Raji (cell line): ENCODE measurements around the gene ESYT2.

Experiments used
- POLR2A ChIP-seq: IDR thresholded peaks from 2 replicates; pipeline ENCODE4 v1.6.1; 2011; ENCODE audit warnings: low read depth, low read length, control low read depth; ENCODE audit not compliant: insufficient read depth

ESYT2 gene

DNA sequence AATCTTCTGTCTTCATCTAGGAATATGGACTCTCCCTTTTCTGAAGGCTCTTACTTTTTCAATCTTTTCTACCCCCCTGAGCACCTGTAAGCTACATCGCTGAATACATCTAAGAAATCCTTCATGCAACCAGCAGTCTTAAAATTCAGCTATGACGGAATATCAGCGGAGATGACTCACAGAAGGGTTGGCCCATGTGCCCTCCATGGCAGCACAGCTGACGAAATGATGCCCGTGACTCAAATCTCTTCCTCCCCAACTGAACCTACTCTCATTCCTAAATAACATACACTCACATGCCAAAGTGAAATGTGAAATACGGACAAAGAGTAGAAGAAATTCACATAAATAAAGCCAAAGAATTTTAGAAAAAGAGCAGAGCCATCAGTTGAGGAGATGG is 94.4 kb downstream of the ESYT2 start:
- no peak for TF ChIP-seq POLR2A

- TF ChIP-seq POLR2A = no peak
Observed at GRCh38 chr7:158733775-158734494, 95.4 kb downstream of the ESYT2 start.

DNA sequence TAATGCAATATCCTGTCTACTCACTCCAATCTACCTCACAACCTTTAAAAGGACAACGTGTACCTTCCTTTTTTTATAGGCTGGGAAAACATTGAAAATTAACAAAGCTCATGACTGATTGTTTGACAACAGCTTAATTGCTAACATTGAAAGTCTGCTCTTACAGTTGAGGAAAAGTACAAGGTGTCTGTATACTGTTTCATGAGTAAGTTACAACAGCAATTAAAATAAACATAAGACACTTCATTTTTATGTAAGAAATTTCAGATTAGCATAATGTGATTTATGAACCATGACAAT is 96.1 kb downstream of the ESYT2 start:
- no peak for TF ChIP-seq POLR2A

- no peak for TF ChIP-seq POLR2A
Observed at GRCh38 chr7:158732494-158733219, 96.7 kb downstream of the ESYT2 start.

DNA sequence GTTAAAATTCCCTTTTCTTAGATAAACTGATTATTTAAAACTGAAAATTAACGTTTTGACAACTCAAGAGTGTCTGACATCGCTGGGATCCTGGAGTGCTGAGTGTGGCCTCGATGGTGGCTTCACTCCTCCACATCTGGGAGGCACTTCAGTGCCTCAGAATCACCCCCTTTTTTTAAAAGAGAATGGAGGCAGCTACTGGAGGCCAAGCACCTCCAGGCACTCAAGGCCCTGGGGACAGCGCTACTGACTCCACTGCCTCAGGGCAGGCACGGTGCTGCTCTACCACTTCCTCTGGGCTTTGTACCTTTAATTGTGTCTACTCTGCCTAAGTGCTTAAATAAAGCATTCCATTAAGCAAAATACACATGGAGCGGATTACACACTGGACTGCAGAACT is 97.5 kb downstream of the ESYT2 start:
- TF ChIP-seq POLR2A = no peak

DNA sequence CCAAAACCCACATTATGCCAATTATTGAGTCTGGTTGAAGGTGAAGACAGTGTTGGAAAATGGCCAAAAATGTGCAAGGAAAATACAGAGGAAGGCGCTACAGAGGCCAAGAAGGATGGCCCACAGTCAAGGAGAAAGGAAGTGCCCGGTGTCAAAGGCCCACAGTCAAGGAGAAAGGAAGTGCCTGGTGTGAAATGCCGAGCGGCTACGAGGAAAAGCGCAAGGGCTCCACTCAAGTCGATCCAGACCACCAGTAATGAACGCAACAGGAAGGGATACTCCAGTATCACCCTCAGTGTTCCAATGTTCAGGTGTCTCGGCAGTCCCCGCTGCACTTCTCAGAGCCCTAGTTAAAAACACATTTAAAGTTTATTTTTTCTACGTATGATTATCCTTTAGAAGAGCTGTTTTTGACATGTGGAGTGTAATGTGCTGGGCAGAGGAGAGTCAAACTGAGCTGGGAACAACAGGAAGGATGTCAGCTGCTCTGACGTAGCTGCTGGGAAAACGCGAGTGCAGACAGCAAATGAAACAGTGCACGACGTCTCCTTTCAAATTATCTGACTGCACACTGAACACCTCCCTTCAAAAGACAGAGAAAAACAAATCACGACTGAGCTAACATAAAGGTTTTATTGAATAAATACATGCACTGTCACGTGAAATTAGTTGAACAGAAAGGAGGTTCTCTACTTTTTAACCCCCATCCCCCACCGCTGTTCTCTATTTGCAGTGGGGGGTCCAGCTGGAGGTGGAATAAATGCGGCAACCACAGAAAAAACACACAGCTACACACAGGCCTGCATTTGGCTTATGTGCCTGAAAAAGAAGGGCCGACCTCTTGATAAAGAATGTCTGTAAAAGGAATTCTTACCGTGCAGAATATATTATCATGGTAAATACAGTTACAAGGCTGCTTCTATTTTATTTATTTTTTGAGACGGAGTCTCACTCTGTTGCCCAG is 98.6 kb downstream of the ESYT2 start:
- no peak for TF ChIP-seq POLR2A

DNA sequence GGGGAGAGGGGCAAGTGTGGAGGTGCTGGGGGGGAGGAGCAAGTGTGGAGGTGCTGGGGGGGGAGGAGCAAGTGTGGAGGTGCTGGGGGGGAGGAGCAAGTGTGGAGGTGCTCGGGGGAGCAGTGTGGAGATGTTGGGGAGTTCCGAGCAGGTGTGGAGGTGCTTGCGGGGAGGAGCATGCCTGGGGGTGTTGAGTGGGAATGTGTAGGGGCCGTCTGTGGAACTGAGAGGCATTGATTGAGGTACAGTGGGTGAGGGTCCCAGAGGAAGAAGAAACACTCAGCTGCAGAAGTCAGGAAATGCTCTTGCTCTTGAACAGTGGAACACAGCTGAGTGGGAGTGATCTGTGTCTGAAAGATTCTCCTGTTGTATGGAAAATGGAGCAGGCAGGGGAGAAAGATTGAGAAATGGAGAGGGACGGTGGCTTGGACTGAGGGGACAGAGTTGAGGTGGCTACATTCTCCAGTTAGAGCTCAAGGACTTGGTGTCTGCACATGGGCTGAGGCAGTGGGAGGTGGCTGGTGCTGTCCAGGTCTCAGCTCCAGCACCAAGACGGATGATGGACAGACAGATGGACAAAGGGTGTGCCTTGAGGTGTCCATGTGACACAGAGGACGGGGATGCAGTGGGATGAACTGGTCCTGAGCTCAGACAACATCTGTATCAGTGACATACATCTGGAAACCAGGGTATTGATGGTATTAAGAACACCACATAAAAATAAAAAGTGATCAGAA is 99.5 kb downstream of the ESYT2 start:
- no peak for TF ChIP-seq POLR2A

- no peak for TF ChIP-seq POLR2A
Observed at GRCh38 chr7:158728911-158729645, 100.2 kb downstream of the ESYT2 start.

GRCh38 chr7:158727690-158728089 is 101.6 kb downstream of the ESYT2 start:
- TF ChIP-seq POLR2A = no peak

DNA sequence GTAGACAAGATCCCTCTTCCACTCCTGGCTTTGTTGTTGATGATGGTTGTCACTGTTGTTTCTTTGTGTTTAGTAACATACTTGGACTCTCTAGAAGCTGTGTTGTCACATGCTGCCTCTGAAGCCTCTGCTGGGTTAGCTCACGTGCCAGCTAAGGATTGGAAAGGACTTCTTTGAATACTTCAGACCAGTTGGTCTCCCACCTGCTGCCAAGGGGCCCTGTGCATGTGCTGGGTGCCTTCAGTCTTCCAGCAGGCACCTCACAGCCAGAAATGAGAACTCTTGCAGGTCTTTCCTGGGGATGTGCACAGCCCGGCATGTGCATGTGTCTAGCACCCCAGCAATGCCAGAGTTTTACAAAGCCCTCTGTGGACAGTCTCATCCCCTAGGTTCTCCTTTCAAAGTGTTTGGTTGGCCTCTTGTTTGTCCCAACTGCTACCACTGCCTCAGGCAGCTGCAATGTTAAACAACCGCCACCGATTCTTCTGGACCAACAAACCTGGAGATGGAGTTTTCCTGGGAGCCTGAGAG is 103.0 kb downstream of the ESYT2 start:
- no peak for TF ChIP-seq POLR2A

- no peak for TF ChIP-seq POLR2A
Observed at GRCh38 chr7:158725506-158725800, 103.9 kb downstream of the ESYT2 start.

- TF ChIP-seq POLR2A = no peak
Observed at GRCh38 chr7:158724658-158725505, 104.4 kb downstream of the ESYT2 start.

DNA sequence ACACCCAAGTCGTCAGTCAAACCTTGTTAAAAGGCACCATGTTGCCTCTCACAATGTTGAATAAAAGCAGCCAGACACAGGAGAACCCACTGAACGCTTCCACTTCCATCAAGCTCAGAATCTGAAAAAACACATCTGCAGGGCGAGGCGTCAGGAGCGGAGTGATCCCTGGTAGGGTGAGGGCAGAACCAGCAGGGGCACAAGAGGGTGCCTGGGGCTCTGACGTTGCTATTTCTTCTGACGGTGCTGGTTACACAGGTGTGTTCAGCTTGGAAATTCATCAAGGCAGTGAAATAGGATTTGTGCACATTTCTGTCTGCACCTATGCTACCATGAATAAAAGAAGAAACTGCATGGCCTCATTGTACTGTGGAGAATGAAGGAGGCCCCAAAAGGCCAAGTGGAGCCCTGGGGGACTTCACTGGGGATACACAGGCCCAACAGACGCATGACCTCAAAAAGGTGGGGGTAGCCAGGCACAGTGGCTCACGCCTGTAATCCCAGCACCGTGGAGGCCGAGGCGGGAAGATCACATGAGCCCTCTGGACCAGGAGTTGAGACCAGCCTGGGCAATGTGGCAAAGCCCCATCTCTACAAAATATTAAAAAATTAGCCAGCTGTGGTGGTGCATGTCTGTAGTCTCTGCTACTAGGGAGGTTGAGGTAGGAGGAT is 105.5 kb downstream of the ESYT2 start:
- no peak for TF ChIP-seq POLR2A
